AG08395 (cell line): ENCODE results near the gene MANSC1.
"Not testable (repeated sequence)": the region's sequence is repeated elsewhere in the genome, so short reads cannot be mapped to it uniquely, and the experiment has no call there.

ENCODE experiments used
- DNase-seq: peaks from one replicate; pipeline ENCODE4 v3.0.0; 2012; ENCODE audit warnings: mixed read lengths, low spot score

Gene MANSC1

GRCh38 chr12:12365931-12366431, 15.9 kb upstream of the MANSC1 start:
- DNase-seq, result no peak

- DNase-seq, result no peak
These were observed 15.4 kb upstream of the MANSC1 start for GRCh38 chr12:12365446-12365802.

- DNase-seq, result no peak
These were observed 14.9 kb upstream of the MANSC1 start for GRCh38 chr12:12364787-12365445.

DNA sequence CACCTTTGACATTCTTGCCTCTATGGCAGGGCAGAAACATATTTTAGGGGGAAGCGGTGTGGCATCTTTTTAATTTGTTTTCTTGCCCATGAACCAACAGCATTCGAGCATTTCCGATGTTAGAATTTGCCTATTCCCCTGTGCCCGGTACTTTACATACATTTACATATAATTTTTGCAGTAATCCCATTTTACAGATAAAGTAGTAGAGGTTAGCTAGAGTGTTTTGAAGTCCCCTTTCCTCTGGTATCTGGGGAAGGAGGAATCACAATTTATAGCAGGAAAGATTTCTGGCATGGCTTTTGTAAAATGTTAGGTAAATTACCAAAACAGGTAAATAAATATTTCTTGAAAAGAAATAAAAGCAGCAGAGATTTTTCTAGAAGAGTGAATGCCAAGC, 8.5 kb upstream of the MANSC1 start:
- no peak for DNase-seq

DNA sequence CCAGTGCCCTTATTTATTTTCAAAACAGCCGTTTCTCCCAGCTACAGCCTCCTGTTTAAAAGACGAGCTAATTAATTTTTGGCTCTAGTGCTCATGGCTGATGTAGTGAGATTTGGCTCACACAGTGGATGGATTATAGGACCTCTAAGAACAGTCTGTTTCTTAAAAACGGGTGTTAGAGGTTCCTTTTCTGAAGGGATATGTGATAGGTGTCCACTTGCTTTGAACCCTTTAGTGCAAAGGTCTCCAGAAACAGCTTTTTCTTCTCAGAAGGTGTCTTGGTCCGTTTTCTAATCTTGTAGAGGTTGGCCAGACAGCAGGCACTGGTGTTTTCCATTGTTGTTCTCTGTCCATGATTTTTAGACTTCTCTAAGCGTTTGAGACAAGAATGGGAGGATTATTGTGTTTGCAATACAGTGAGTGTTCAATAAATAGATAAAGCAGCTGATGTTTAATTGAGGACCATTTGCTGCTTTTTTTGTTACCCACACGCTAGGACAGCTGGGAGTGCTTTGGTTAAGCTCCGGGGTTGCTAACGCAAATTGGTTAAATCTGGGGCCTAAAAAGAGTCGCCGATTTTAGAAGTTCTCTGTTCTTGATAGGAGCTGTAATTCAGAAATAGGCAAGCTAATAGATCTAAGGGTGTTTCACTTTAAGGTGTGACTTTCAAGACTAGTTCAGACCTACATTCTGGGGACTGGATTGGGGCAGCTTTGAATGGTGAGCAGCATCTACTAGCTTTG, 7.8 kb upstream of the MANSC1 start:
- peak; percentile 18 for DNase-seq

DNA sequence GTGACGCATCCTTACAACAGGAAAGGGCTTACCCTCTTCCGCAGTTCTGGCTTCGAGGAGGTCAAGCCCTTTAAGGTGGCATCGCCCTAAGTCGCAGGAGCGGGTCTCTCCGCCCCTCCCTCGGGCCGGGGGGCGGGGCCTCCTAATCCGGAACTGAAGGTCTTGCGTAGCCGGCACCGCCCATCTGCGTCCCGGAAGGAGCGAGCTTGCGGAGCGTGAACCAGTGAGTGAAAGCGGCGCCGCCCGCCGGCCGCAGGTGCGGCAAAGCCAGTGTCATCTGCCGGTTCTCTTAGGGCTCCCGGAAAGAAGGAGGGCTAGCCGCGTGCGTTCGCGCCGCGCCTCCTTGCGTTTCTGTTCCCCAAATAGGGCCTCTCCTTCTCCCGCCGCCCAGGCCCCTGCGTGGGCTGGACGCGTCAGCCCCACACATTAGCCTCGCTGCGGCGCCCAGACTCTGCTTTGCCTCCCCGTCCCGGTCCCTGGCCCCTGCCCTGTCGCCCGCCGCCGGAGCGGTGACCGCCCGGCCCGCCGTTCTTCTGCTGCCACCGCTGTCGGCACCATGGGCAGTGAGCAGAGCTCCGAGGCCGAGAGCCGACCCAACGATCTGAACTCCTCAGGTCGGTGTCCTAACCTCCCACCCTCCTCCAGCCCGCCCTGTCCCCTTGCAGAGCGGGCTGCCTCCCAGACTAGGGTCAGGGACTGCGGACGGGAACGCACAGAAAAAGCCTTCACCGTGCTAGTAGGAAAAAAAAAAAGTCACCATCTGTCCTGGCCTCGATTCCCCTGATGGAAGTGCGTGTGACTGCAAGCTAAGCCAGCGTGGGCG, 7.1 kb upstream of the MANSC1 start, which contains the start of gene BORCS5:
Gene BORCS5 (plus strand): TSS at position 183 of the 823 bp plus-strand sequence. CDS start 374 bp downstream, at position 557.
- DNase-seq, result peak; percentile 92

DNA sequence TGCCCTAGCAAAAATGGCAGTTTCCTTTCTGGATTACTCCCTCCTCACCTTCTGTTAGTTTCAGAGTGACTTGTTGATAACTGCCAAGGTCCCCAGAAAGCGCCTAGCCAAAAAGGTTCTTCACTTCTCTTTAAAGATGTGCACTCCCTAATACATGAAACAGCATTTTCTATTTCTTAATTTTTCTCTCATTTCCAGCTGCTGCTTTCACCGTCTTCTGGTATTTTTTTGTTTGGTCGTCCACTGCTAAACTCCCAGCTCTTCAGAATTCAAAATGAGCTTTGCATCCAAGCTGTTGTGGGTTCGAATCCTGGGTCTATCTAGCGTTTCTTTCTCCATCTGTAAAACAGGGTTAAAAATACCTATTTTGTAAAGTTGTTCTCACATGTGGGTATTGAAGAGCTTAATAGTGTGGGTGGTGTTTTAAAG, 6.4 kb upstream of the MANSC1 start:
- no peak for DNase-seq

- DNase-seq, result no peak
These were observed 3.8 kb upstream of the MANSC1 start for GRCh38 chr12:12353807-12354206.

DNA sequence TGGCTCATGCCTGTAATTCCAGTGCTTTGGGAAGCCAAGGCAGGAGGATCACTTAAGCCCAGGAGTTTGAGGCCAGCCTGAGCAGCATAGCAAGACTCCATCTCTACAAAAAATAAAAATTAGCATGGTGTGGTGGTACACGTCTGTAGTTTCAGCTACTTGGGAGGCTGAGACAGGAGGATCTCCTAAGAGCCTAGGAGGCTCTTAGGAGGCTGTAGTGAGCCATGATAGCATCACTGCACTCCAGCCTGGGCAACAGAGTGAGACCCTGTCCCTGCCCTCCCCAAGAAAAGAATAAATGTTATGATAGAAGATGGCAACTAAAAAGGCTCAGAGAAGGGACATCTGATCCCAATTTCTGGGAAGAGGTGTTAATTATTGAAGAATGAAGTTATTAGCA, 3.2 kb upstream of the MANSC1 start:
- DNase-seq, result no peak

DNA sequence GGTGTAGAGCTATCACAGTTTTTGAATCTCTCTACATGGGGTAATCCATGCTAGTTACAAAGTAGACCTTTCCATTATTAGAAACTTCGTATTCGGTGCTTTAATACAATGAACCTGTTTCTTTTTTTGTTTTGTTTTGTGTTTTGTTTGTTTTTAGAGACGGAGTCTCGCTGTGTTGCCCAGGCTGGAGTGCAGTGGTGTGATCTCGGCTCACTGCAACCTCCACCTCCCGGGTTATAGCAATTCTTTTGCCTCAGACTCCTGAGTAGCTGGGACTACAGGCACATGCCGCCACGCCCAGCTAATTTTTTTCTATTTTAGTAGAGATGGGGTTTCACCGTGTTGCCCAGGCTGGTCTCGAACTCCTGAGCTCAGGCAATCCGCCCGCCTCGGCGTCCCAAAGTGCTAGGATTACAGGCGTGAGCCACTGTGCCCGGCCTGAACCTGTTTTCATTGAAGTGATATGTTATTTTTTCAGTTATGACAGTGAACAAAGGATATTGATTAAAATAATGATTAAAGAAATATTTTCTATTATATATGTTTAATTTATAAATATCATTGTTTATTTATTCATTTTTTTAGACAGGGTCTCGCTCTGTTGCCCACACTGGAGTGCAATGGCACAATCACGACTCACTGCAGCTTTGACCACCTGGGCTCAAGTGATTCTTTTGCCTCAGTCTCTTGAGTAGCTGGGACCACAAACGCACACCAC, 1.6 kb upstream of the MANSC1 start:
- not testable (repeated sequence) for DNase-seq

- DNase-seq, result no peak
These were observed 924 bp upstream of the MANSC1 start for GRCh38 chr12:12350868-12351463.

DNA sequence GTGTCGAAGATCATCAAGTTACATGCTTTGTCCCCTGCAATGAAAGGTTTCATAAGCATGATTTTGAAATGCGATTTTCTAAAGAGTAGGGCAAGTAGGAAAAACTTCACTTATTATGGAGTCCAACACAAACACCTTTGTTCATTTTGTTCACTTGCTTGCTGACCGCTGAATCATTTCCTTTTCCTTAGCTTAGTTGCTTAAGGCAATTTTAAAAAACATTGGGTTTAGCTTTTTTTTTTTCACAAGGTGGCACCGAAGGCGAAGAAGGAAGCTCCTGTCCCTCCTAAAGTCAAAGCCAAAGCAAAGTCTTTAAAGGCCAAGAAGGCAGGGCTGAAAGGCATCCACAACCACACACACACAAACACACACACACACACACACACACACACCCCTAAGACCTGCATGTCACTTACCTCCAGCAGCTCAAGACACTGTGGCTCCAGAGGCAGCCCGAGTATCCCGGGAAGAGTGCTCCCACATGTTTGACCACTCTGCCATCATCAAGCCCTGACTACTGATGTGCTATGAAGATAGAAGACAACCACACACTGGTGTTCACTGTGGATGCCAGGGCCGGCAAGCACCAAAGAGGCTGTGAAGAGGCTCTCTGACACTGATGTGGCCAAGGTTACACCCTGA, 11.4 kb downstream of the MANSC1 start:
- no peak for DNase-seq

GRCh38 chr12:12336511-12336910, 13.5 kb downstream of the MANSC1 start:
- no peak for DNase-seq

- DNase-seq, result no peak
These were observed 14.0 kb downstream of the MANSC1 start for GRCh38 chr12:12336049-12336411.

GRCh38 chr12:12334367-12335040, 15.5 kb downstream of the MANSC1 start:
- peak; percentile 71 for DNase-seq

DNA sequence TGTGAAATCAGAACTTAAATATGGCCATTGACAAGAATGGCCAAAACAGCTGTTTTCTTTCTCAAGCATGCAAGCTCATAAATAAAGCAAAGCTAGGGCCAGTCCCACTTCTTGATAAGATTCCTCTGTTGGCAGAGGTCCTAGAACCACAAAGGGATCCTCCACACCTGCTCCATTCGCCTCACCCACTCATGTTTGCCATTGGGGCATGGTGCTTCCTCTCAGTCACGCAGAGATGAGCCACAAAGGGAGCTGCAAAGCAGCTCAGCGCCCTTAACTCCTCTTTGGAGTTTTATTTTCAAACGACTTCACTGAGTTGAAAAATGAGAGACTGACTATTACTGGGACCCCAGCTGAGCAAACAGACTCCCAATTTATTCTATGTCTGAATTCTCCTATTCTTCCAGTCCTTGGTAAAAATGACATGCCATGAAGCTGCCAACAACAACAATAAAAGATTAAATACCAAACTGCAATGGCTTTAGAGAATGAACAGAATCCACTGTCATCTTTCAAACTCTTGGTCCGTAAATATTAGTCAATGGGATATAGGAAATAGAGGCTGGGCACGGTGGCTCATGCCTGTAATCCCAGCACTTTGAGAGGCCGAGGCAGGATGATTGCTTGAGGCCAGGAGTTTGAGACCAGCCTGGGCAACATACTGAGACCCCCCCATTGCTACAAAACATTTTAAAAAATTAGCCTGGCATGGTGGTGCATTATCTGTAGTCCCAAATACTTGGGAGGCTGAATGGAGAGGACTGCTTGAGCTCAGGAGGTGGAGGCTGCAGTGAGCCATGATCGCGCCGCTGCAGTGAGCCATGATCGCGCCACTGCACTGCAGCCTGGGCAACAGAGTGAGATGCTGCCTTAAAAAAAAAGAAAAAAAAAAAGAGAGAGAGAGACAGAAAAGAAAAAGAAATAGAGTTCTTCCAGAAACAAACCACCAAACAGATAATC, 16.4 kb downstream of the MANSC1 start:
- no peak for DNase-seq

- no peak for DNase-seq
These were observed 18.1 kb downstream of the MANSC1 start for GRCh38 chr12:12331896-12332295.

- no peak for DNase-seq
These were observed 18.7 kb downstream of the MANSC1 start for GRCh38 chr12:12331244-12331771.

GRCh38 chr12:12327802-12328201, 22.2 kb downstream of the MANSC1 start:
- DNase-seq, result peak; percentile 60
